DOHH2 (cell line): ENCODE data around the gene IMMT.

Experiments
- CTCF ChIP-seq: fragments of 200-600 bp; sonication (generic); IDR thresholded peaks from one replicate; pipeline ENCODE4 v1.5.1; 2014; ENCODE audit warnings: antibody characterized with exemption, mild to moderate bottlenecking, low read depth, low read length; ENCODE audit not compliant: poor library complexity, severe bottlenecking
- EZH2phosphoT487 ChIP-seq: fragments of 200-600 bp; sonication (generic); IDR thresholded peaks from 2 replicates; pipeline ENCODE4 v1.6.1; 2017; ENCODE audit warnings: borderline replicate concordance, mild to moderate bottlenecking, antibody characterized with exemption, low read length, moderate library complexity, mixed read lengths

- TF ChIP-seq CTCF: no peak
- TF ChIP-seq EZH2phosphoT487: no peak
These were observed 35.7 kb upstream of the IMMT start for GRCh38 chr2:86230961-86231360.
